GM18498 (cell line): Measurements from ENCODE around the gene ZNF367.
"Not testable (repeated sequence)": the region's sequence is repeated elsewhere in the genome, so short reads cannot be mapped to it uniquely, and the experiment has no call there.

Experiments used
- ATAC-seq: cut with Tn5 transposase; IDR thresholded peaks from one replicate; pipeline ENCODE4 v1.9.1; 2021; ENCODE audit warnings: mild to moderate bottlenecking, moderate library complexity; ENCODE audit not compliant: unreplicated experiment

ZNF367 gene

DNA sequence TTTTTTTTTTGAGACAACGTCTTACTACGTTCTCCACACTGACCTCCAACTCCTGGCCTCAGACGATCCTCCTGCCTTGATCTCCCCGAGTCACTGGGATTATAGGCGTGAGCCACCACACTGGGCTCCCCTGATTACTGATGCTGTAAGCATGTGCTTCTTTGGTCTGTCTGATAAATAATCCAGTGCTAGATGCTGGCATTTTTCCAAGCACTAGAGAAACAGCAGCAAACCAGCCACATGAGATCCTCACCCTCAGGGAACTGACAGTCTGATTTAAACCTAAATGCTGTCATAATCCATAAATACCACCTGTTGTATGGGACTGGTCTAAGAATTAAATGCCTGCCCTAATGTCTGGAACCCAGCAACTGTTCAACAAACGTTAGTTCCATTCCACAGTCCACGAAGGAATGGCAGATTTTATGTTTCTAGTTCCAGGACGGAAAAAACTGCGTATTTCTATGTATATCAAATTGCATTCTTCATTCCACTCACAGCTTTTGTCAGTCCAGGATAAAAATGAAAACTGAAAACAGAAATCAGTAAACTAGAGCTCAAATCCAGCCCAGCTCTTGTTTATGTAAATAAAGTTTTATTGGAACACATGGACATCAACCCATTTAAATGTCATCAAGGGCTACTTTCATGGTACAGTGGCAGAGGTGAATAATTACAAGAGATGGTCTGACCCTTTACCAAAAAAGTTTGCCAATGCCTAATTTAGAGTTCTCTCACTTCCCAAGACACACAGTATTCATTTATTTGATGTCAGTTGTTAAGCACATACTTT is 54.8 kb downstream of the ZNF367 start:
- ATAC-seq: no peak

DNA sequence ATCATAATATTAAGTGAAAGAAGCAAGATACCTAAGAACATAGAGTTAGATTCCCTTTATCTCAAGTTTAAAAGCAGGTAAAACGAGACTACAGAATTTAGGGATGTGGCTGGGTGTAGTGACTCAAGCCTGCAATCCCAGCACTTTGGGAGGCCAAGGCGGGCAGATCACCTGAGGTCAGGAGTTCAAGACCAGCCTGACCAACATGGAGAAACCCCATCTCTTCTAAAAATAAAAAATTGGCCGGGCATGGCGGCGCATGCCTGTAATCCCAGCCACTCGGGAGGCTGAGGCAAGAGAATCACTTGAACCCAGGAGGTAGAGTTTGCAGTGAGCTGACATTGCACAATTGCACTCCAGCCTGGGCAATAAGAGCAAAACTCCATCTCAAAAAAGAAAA is 56.1 kb downstream of the ZNF367 start:
- not testable (repeated sequence) for ATAC-seq

DNA sequence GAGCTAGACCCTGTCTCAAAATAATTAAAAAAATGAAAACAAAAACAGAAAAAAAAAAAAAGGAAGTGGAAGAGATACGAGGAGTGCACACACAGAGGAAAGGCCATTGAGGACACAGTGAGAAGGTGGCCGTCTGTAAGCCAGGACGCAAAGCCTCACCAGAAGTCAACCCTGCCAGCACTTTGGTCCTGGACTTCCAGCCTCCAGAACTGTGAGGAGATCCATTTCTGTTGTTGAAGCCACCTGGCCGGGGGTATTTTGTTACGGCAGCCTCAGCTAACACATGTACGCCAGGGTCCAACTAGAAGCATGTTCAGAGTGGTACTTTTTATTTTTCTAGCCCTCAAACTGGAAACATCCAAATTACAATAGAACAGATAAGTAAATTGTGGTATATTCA is 56.5 kb downstream of the ZNF367 start:
- no peak for ATAC-seq

DNA sequence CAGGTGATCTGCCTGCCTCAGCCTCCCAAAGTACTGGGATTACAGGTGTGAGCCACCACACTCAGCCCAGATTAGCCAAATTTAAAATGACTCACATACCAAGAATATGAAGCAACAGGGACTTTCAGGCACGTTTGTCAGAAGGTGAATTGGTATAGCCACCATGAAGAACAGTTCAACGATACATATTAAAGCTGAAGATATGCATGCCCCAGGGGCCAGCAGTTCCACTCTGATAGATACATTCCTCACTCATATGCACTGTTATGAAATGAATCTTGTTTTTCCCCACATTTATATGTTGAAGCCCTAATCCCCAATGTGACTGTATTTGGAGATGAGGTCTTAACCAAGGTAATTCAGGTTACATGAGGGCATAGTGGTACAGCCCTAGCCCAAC is 57.2 kb downstream of the ZNF367 start:
- ATAC-seq: no peak

DNA sequence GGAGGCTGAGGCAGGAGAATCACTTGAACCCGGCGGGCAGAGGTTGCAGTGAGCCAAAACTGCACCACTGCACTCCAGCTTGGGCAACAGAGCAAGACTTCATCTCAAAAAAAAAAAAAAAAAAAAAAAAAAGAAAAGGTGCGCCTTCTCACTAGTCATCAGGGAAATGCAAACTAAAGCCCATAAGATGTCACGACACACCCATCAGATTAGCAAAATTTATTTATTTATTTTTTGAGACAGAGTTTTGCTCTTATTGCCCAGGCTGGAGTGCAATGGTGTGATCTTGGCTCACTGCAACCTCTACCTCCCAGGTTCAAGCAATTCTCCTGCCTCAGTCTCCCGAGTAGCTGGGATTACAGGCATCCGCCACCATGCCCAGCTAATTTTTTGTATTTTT is 57.6 kb downstream of the ZNF367 start:
- not testable (repeated sequence) for ATAC-seq

DNA sequence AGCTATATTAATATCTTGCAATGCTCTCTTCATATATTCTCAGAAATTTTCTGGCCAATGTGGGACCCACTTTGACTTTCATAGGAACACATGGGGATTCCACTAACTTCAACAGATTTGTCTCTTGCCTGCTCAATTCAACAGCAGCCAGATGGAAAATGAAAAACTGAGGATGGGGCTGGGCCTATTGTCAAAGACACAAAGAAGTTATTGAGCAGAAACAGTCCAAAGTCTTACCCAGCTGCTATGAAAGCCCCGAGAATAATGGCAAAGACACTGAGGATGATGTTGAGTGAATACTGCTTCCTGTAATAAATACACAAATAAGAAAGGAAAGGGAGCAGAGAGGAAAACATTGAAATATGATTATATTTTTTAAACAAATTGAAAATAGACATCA is 67.3 kb downstream of the ZNF367 start:
- no peak for ATAC-seq

DNA sequence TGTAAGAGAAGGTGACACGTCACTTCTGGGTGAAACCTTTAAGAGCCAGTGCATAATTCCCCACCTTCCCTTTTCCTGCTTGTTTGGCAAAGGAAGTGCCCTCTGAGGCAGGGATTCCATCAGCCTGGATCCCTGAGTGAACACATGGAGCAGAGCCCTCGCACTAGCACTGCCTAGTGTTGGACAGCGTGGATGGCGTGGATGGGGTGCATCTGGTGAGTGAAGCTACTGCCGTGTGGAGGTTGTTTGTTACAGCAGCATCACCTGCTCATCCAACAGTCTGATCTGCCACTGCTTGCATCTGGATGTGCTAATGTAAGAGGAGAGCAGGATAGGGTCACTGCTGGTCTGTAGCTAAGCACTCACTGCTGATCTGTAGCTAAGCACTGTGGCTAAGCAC is 69.9 kb downstream of the ZNF367 start:
- no peak for ATAC-seq

DNA sequence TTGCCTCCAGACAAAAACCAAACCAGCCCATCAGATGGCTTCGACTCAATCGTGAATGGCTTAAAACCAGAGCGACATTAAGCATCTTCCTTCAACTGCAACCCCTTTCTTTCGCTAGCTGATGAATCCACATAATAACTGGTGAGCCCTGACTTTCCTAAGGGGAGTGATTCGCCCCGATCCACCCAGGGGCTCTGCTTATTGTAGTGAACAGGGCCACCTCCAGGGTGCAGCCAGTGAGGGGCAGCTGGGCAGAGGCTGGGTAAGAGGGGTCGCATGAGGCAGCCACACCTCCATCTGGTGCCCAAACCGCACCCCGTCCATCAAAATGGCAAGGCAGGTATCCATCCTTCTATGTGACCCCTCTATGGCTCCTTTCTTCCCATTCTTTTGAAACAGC is 72.6 kb downstream of the ZNF367 start:
- ATAC-seq: no peak

DNA sequence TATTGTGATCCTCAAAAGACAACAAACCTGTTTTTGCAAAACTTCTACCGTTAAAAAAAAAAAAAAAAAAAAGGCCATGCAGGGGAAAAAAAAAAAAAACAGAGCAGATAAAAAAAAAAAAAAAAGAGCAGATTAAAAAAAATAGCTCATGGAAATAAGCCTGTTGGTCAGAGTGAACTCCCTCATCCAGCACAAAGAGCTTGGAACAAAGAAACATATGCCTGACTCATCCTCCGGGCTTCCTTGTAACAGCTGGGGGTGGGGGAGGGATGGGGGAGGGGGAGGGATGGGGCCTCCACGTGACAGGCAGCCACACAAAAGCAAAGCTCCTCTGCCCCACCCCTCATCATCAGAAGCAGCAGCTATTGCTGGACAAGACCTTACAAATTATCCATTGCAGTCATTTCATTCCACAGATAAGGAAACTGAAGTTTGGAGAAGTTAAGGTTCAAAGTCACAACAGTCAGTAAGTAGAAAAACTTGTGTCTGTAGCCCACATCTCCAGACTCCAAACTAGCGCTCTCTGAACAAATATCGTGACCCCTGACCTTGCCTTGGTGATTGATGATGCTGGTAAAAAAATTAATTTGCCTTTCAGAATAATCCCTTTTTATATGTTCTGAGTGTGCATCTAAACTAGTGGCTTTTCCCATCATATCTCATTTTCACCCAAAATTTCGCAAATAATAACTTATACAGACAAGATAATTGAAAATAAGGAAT is 73.6 kb downstream of the ZNF367 start:
- no peak for ATAC-seq

DNA sequence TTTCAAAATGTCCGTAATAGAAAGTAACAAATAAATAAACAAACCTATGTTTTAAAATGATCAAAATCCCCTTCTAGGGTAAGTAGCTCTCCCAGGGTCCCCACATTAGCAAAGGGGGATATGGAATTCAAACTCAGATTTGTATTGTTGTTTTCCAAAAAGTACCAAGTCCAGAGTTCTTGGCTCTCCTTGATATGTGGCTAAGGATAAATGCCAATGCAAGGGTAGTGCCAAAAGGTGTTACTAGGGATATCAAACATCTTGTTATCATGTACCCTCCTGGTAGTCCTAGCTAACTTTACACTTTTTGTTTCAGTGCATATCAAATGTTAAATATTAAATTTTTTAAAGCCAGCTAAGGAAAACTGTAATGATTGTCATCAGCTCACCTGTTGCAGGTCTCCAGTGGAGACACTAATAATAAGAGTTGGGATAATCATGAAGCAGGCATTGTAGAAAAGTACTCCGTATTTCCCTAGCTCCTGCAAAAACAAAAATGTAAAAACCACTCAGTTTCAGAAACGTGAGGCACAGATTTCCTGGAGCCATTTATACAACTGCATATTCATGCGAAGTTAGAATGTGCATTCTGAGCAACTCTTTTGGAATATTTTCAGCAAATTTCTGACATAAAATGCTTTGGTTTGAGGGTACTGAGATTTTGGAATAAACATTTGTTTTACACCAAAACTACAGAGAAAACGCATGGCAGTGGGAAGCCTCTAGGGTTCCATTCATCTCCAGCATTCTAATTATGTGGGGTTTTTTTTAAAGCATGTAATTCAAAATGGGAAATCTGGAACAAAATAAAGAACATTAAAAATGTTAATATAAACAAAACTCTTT is 74.4 kb downstream of the ZNF367 start:
- ATAC-seq: no peak

DNA sequence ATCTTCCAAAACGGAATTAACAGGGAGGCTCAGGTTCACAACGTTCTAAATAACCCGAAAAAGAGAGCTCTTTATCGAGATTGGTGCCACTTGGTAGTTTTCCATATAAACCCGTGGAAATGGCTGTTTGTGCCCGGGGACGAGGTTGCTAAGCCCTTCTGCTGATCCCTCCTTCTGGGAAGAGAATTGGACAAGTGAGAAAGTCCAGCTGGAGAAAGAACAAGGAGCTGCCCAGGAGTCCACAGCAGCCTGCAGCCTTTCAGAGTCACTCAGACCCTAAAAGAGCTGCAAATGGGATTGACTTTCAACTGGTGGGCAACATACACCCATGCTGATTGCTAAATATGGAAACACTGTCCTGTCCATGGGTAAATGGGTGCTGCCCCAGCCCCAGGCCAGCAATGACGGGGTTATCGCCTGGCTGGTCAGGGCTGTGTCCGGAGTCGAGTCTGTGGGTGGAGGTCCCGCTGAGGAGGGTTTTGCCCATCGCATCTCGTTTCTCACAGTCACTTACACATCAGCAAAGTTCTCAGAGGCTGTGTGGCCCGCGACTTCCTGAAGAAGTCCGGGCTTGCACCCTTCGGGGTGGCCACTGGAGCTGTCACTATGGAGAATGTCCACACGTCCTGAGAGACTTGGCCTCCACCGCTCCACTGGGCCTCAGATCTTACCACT is 75.5 kb downstream of the ZNF367 start:
- ATAC-seq: no peak

DNA sequence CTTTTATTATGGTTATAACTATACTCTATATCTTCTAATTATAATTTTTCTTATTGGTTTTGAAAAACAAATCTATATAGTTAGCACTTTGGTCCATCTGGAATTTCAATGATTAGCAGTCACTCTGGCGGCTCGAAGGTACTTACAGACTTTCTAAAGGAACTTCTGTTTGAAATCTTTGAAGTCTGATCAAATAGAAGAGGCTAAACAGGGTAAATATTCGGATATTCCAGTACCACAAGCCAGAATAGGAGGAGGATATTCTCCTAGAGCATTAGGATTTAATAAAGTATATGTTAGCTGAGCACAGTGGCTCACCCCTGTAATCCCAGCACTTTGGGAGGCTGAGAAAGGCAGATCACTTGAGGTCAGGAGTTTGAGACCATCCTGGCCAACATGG is 77.5 kb downstream of the ZNF367 start:
- no peak for ATAC-seq

DNA sequence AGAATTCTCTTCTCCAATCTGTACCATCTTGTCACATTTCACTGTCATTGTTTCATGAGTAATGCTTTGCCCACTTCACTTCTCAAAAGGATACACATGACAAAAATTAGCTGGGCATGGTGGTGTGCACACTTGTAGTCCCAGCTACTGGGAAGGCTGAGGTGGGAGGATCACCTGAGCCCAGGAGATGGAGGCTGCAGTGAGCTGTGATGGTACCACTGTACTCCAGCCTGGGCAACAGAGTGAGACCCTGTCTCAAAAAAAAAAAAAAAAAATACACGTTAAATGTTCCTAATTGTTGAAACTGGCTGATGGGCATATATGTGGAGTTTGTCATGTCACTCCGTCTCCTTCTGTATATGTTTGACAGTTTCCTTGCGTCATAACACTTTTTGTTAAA is 79.9 kb downstream of the ZNF367 start:
- no peak for ATAC-seq
